HG02623 (cell line): Measurements from ENCODE around the gene AQP1.

ENCODE experiments used
- ATAC-seq: cut with Tn5 transposase; IDR thresholded peaks from one replicate; pipeline ENCODE4 v1.9.1; 2021; ENCODE audit warnings: moderate library complexity; ENCODE audit not compliant: unreplicated experiment

AQP1 gene

DNA sequence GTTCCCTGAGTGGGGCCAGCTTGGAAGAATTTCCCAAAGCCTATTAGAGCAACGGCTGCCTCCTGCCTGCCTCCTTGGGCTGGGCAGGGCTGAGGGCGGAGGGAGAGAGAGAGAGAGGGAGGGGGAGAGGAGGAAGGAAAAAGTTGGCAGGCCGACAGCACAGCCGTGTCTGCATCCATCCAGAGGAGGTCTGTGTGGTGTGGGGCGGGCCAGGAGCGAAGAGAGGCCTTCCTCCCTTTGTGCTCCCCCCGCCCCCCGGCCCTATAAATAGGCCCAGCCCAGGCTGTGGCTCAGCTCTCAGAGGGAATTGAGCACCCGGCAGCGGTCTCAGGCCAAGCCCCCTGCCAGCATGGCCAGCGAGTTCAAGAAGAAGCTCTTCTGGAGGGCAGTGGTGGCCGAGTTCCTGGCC, at the start of gene AQP1:
TSS of gene AQP1 (plus strand) at position 293 of the 409 bp plus-strand sequence. CDS start at position 350, 57 bp downstream.
- ATAC-seq, result no peak

DNA sequence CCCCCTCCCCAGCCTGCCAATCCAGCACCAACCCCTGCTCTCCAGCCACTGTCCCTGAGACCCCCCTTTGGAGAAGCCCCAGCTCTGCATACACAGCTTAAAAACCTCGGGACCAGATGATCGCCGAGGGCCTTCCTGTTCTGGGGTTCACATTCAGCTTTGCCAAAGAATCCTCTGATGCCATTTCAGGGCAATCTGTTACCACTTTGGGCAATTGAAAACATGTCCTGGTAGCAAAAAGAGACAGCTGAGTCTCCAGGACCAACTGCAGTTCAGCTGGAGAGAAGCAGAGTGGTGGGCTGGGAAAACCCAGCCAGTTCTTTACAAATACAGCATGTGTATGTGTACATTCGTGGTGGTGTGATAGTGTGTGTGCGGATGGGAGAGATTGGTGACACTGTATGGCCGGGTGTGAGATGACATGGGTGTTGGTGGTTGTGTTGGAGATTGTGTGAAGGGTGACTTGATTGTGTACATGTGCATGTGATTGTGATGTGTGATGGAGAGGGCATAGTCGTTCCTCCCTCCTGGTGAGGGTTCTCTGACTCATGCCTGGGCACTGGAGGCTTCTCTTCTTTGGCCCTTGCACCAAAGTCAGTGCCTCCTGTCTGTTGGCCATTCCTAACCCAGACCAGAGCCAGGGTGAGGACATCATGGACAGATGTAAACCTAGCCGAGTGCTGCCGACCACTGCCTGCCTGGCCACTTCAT, 48.5 kb upstream of the AQP1 start:
- no peak for ATAC-seq

DNA sequence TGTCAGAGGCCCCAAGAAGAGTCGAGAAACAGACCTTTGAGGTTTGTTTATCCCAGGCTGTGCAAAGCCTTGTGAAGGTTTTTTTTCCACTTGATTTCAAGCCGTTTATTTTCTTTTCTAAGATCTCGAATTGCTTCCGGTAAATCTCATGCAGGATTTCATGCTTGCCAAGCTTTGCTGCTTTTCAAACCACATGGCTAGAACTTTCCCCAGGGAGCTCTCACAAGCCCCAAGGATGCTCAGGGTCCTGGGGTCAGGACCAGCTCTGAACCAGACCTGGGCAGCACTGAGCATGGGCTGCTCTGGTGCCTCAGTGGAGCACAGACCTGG, 48.0 kb upstream of the AQP1 start:
- ATAC-seq, result no peak

DNA sequence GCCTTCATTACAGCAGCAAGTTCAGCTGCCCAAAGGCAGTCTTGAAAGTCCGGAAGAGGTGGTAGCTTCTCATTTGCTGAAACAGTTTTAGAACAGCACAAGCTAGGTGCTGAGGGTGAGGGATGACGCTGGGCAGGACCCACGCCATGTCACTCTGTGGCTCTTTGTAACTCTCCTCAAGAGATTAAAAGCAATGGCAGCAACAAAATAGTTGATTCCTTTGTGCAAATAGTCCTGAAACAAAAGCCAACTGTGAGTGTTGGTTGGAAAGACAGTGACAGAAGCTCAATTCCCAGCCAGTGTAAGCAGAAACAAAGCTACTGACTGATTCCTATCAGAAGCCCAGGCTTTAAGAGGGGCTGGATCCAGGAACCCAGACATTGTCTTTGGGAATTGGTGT, 47.6 kb upstream of the AQP1 start:
- no peak for ATAC-seq

DNA sequence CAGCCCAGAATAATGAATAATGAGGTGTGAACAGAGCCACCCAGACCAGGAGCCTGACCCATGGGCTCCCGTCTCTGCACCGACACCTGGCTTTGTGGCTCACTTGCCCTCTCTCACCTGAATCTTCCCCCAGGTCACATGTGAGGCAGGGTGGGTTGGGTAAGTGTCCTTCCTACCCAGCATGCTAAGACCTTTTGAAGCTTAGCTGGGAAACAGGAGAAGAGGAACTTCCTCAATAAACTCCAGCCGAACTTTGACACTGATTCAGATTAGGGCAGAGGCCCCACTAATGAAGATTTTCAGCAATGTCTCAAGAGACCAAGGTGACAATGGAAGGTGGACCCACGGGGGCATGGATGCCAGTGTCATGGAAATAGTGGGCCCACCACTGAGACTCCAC, 46.6 kb upstream of the AQP1 start:
- ATAC-seq, result no peak

DNA sequence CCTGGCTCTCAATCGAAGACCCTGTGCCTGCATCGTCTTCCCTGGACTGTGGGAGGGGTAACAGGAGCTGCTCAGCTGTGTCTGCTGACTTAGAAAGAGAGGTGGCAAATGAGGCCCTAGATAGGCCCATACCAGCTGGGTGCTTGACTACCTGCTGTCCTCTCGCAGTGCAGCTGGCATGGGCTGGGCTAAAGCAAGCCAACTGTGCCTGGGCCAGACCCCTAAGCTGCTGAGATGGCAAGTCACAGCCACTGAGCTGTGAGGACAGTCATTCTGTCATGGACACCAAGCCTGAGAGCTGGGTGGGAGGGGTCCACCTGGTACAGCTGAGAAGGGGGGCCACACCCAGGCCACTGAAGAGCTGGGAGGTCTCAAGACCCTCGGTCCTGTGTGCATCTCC, 45.8 kb upstream of the AQP1 start:
- no peak for ATAC-seq

DNA sequence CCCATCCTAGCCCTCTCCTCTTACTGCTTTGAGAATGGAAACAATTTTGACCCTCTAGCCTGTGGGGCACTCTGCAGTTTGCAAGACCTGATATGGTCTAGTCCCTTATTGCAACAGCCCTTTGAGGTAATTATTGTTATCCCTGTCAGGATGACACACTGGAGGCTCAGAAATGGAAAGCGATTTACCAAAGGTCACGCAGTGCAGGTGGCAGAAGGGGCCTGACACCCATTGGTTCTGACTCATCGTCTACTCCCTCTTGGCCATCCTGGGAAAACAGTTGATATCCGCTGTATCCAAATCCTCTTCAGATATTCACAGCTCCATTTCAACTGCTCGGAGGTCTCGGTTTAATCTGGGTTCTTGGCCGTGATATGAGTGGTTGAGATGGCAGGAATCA, 44.7 kb upstream of the AQP1 start:
- ATAC-seq, result no peak

DNA sequence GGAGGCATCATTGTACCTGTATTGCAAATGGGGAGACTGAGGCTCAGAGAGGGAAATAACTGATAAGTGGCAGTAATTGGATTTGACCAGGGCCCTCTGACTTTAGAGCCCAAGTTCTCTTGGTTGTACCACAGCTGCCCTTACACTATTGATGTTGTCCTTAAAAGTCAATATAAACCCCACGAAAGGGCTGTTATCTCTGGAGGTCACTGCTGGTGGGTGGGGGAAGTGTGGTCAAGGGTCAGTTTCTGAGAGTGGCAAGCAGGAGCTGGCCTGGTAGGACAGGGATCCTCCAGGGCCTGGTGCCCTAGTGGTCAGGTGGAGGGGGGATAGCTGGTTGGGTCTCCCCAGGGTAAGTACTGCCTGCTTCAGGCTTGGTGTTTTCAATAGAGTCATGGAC, 44.2 kb upstream of the AQP1 start:
- no peak for ATAC-seq

DNA sequence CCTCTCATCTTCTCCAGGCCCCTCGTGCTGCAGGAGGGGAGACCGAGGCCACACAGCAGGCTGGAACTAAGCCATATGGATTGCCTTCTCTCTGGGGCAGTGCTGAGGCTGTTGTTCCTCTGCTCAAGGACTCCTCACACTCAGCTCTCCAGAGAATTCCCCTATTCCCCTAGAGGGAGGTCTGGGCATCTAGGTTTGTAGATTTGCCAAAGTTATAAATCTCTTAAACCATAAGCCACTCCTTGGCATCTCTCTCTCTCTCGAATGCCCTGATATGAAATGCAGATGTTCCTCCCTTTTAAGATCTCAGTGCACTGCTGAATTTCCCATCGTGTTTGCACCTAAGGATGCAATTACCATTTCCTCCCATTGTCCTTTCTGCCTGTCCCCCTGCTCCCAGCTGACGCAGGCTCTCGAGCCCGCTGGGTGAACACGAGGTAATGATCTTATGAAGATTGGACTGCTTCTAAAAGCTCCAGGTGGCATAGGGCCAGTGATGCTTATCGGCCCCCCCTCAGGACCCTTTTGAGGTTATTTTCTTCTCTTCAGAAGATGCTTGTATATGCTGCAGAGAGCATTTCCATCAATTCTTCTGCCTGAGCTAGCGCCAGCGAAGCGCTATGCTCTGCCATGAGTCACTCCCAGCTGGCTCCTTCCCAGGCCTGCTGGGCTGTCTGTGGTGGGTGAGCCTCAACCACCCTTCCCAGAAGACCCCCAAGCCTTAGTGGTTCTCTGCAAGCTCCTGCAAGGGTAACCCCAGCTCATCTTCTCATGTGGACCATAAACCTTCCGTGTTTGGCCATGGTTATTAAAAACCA, 41.6 kb upstream of the AQP1 start:
- ATAC-seq, result no peak

DNA sequence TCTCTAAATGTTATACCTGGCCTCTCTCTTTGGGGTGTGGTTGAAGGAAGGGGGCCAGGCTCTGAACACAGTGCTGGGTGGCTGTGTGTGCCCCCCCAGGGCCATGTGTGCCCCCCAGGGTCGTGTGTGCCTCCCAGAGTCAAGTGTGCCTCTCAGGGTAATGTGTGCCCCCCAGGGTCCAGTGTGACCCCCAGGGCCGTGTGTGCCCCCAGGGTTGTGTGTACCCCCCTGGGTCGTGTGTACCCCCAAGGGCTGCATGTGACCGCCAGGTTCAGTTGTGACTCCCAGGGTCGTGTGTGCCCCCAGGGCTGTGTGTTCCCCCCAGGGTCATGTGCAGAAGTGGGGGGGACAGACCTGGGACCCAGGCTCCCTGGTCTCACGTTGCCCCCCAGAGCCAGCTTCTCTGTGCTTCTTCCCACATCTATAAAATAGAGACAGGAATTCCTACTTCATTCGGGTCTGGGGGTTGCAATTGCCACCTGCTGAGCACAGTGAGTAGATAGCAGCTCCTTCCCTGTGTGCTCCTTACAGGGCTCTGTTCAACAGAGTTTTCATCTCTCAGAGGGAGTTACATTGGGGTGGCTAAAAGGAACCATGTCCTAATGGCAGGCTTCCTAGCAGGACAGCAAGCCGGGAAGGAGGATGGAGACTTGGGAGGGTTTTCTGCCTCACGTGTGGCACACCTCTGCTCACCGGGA, 40.7 kb upstream of the AQP1 start:
- ATAC-seq, result no peak

DNA sequence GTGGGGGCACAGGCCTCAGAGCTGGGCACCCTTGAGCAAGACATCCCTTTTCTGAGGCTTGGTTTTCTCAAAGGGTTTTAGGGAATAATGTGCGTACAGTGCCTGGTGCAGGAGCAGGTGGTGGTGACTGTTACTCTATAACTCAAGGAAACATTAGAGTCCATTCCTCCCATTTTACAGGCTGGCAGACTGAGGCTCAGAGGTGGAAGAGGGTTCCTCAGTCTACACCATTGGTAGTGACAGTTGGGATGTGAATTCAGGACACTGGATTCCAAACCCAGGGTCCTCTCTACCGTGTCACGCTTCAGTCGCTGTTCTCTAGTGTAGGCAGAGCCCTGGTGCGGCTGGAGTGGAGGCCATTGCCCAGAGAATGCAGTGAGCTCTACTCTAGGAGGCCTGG, 40.0 kb upstream of the AQP1 start:
- ATAC-seq, result no peak

DNA sequence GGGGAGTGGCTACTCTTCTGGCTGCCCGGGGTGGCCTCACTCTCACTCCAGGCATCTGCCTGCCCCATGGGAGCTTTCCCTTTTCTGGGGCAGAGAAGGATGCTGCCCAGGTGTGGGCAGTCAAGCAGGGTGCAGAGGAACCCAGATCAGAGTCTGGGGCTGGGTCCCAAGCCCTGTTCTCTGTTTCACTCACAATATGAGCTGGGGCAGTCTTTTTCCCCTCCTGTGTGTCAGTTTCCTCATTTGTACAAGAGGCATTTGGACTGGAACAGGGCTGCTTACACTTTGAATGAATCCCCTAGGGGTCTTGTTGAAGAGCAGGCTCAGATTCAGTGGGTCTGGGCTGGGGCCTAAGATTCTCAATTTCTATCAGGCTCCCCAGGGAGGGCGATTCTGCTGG, 38.4 kb upstream of the AQP1 start:
- ATAC-seq, result no peak

DNA sequence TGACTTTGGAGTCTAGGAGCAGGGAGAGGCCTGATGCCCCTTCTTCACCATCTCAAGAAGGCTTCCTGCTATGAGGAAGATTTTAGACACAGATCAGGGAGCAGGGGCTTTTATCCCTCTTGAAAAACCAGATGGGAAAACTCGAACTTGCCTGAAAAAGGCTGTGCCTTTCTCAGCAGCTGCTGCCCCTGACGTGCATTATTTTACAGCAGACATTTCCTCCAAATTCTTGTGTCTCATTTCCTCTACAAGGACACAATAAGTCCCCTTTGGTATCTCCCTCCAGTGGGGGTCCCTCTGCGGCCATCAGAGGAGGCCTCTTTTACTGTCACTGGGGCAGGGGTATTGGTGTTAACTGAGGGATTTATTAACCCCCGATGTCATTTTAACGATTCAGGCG, 38.0 kb upstream of the AQP1 start:
- ATAC-seq, result no peak

DNA sequence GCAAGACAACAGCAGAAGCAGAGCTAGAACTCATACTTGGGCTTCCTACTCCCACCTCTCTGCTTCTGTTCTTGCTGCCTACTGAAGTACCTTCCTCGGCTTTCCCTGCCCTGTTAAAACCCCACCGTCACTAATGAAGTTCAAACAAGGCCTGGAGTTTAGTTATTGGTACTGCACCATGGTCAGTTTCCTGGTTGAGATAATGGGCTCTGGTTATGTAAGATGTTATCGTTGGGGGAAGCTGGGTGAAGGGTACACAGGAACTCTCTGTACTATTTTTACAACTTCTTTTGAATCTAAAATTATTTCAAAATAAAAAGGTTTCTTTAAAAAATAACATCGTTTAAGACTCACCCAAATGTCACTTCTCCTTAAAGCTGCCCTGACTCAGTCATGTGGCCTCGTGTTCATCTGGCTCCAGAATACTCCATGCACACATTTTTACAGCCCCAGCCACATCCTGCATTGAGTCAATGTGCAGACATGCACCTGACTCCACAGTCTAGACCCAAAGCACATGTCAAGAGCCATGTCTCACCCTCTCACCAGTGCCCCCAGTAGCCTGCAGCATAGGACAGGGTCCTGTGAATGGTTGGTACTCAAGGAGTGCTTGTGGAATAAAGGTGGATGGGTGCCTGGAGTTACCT, 36.9 kb upstream of the AQP1 start:
- ATAC-seq, result no peak

DNA sequence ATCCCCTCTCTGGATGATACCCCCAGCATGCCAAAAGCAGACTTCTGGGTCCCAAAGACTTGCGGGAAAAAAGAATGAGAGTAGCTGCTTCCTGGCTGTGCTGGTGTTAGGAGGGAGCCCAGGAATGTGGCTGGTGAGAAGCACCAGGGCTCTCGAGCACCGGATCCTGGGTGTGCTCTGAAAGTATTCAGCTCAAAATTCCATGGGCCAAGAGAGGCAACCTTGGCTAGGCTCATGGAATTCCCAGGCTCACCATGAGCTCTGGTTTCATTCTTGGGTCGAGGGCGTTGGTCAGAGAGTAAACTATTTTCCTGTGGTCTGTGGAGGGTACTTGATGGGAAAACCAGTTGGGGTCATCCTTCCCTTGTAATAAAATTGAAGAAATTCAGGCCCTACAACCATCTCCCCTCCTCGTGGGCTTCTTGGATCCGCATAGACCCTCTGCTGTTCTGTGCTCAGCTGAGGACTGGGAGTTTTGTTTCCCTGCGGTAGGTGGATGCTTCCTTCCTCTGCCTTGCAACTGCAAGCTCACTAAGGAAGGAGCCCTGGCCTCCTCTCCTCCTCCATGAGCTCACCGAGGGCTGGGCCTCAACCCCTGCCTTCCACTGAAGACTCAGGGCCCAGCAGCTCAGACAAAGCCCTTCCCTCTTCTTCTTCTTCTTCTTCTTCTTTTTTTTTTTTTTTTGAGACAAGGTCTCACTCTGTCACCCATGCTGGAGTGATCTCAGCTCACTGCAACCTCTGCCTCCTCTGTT, 34.5 kb upstream of the AQP1 start:
- no peak for ATAC-seq

DNA sequence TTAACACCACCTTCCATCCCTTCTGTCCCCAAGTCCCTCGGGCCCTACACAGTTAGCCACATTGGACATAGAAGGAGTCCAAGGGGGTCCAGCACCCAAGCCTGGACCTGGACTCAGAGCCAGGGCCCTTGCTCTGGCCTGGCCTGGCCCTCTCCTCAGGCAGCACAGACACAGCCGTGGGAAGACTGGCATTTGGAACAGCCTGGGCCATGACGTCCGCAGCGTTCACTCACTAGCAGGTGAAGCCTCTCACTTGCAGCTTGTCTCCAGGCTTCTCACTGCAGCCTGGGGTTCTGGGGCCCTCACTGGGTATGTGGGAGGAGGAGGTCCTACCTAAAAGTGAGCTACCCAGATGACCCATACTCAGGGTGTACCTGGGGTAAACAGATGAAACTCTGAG, 33.7 kb upstream of the AQP1 start:
- no peak for ATAC-seq

DNA sequence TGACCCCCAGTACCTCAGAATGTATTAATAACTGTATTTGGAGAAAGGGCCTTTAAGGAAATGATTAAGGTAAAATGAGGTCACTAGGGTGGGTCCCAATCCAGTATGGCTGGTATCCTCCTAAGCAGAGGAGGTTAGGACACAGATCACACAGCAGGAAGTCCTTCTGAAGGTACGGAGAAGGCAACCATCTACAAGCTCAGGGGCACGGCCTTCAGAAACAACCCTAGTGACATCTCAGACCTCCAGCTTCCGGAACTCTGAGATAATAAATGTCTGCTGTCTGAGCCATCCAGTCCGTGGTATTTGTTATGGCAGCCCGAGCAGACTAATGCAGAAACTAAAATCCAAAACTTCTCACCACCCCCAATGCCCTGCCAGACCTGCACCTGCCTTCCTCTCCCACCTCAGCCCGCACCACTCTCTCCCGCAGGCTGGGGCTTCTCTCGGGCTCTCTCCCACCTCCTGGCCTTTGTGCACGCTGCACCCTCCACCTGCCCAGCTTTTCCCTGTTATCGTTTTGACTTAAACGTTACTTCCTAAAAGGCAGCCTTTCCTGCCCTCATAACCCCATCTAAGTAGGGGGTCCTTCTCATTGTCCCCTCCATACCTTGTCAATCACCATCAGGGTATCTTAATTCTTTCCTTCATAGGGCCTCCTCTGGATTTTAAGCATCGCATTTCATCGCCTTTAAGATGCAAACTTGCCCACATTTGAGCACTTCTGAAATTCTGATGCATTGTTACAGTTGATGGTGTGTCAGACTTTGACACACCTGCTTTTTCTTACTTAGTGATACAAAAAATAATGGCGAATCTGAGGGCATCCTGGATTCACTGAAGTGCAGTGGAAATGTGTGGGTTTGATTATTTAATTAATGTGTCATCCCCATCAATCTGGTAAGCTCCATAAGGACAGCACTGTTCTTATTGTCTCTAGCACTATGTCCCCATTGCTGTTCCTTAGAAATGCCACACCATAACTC, 32.2 kb upstream of the AQP1 start:
- ATAC-seq, result no peak

DNA sequence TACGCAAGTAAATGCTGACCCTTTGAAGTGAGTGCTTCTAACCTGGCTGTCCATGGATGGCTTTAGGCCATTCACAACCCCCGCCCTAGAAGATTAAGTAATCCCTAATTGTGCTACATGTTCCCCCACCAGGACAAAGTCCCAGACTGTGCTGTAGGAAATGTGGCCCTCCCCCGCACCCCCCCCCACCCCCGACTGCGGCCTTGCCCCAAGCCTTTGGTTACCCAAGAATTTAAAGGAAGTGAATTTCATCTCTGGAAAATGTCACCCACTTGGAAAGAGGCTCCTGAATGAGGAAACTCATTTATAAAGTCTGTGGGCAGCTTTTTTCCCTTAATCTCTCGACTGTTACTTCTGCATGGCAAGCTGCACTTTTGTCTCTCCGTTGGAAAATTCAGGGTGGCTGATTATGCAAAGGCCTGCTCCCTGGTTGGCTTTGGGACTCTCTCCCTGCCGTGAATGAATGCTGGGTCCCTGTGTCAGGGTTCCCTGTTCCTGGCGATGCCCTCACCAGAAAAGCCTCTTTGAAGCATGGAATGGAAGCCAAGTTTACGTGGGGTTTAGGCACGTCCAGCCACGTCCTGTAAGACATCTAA, 31.4 kb upstream of the AQP1 start:
- ATAC-seq, result no peak

DNA sequence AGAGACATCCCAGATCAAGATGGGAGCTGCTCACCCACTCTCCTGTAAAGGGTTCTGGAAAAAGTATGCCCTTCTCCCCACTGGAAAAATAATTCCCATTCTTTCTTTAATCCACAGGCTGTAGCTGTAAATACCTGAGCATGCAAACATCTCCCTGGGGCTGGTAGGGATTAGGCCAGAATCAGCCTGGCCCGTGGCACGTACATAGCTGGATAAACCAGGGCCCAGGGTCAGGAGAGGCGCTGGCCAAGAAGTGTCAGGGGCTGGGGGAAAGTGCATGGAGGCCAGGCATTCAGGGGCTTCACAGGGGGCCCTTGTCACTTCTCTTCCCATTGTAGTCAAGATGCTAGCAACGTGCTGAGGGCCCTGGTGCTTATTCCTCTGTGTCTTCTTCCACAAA, 30.7 kb upstream of the AQP1 start:
- no peak for ATAC-seq
